Fibroblast of skin of abdomen (primary cell): ENCODE measurements around the gene NPHP4.
"Not testable (repeated sequence)": the region's sequence is repeated elsewhere in the genome, so short reads cannot be mapped to it uniquely, and the experiment has no call there.

Experiments
- DNase-seq: peaks from one replicate; pipeline ENCODE4 v3.0.0-alpha.2; 2013

Gene NPHP4

GRCh38 chr1:5928714-5929400 is 63.4 kb downstream of the NPHP4 start:
- DNase-seq, result no peak

- no peak for DNase-seq
Observed at GRCh38 chr1:5927506-5928370, 64.5 kb downstream of the NPHP4 start.

GRCh38 chr1:5926686-5927435 is 65.4 kb downstream of the NPHP4 start:
- DNase-seq, result no peak

GRCh38 chr1:5922700-5923330 is 69.4 kb downstream of the NPHP4 start:
- not testable (repeated sequence) for DNase-seq

DNA sequence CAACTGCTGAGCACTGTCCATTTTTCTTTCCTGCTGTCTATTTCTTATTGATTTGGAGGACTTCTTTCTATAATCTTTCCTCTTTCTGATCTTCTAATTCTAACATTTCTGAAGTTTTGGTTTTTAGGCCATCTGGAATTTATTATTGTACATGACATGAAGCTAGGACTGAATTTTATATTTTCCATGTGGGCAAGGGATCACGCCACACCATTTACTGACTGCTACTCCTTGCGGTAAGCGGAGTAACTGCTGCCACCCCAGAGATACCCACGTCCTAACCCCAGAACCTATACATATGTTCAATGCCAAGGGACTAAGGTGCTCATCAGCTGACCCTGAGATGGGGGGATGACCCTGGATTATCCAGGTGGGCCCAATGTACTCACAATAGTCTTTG is 70.6 kb downstream of the NPHP4 start:
- peak; percentile 16 for DNase-seq

DNA sequence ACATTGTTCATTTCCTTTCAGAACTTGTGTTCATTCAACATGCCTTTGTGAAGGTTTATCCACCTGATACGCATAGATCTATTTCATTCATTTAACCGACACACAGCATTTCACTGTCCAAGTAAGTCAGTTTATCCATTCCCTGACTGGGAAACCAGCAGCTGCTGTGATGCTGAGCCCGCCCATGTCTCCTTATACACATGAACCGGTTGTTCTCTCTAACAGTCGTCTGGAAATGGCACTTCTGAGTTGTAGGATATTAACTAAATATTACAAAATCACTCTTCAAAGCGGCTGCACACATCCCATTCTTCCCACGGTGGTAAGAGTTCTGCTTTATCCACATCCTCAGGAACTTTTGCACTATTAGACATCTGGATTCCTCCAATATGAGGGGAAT is 71.1 kb downstream of the NPHP4 start:
- DNase-seq, result no peak

- DNase-seq, result no peak
Observed at GRCh38 chr1:5920201-5920600, 72.0 kb downstream of the NPHP4 start.

DNA sequence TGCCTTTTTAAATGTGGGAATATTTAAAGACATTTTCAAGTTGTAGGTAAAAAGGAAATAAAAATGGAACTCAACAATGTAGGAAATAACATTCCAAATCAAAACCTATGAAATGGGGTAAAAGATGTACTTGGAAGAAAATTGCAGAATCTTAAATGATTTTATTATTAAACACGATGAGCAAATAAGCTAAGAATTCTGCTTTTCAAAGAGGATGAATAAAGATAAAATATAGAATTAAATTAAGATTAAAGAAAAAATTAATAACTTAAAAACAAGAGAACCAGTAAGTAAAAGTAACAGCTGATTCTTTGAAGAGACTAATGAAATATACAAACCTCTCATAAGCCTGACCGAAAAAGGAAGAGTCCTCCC is 74.0 kb downstream of the NPHP4 start:
- no peak for DNase-seq

- no peak for DNase-seq
Observed at GRCh38 chr1:5917591-5918274, 74.5 kb downstream of the NPHP4 start.

DNA sequence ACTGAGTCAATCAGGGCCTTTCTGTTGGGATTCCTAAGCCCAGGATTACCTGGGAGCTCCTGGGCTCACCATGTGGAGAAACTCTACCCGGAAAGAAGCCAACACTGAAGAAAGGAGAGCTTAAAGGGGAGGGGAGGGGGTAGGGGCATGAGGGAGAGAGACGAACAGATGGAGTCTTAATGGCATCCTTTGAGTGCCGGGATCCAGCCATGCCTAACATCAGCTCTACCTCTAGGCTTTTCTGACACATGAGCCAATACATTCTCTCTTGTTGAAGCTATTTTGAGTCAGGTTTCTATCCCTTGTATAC is 75.0 kb downstream of the NPHP4 start:
- DNase-seq, result no peak

DNA sequence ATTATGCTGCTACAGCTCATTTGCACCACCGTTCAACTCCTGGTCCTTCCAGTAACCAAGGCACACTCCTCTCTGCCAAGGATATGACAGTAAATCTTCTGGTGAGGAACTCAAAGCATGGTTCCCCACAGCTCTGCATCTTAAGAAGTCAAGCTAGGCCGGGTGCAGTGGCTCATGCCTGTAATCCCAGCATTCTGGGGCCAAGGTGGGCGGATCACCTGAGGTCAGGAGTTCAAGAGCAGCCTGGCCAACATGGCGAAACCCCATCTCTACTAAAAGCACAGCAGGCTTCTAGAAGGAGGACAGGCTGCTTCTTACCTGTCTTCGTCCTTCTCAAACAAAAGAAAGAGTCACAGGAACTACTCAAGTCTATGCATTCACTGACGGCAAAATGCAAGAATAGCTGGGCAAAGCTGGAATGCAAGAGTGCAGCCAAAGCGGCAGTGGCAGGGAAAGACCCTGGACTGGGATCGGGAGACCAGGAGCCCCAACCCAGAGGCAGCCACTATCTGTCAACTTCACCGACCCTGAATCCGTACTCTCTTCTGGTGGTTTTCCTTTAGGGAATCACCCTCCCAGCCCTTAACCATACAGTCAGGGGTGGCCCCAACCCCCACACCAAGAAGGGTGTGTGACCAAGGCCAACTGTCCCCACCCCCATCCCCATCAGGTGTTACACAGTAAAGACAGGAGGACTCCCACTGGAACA is 75.5 kb downstream of the NPHP4 start:
- no peak for DNase-seq

GRCh38 chr1:5915587-5916571 is 76.3 kb downstream of the NPHP4 start:
- DNase-seq, result peak; percentile 41

DNA sequence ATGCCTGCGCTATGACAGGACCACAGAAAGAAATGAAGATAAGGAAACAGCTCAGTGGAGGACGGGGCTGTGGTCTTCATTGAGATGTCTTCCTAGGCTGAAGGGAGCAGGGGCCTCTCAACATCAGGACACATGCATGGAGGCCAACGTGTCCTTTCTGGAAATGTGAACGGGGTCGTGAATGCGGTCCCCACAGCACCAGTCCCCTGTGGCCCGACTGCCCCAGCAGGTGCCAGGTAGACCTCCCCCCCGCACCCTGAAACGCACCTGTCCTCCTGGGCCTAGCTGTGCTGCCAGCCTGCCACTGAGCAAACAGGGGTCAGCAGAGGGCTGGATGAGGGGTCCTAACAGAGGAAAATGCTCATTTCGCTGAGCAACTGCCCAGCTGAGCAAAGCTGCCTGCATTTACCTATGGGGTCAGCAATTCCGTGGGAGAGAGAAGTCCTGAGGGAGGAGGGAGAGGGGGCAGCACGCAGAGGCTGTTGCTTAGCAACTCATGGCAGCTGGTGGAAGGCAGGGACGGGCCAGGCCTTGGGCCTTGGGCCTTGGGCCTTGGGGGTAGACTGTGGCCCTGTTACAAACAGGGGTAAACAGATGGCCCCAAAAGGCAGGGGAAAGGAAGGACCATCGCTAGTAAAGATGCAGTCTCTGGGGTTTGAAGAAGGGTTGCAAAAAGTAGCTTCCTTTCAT is 77.4 kb downstream of the NPHP4 start:
- no peak for DNase-seq

DNA sequence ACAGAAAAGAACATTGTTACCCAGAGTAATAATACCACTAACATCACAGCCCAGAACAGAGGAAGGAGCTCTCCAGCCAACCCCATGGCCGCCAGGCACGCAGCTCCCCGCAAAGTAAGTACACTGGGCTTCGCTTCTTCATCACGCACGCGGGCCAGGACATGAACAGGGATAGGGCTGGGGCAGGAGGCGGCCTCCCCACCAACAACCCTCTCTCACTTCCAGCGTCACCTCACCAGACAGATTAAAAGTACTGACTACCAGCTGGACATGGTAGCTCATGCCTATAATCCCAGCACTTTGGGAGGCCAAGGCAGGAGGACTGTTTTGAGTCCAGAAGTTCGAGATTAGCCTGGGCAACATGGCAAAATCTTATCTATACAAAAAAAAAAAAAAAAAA is 78.3 kb downstream of the NPHP4 start:
- DNase-seq, result no peak

GRCh38 chr1:5913078-5913845 is 79.0 kb downstream of the NPHP4 start:
- DNase-seq, result no peak

DNA sequence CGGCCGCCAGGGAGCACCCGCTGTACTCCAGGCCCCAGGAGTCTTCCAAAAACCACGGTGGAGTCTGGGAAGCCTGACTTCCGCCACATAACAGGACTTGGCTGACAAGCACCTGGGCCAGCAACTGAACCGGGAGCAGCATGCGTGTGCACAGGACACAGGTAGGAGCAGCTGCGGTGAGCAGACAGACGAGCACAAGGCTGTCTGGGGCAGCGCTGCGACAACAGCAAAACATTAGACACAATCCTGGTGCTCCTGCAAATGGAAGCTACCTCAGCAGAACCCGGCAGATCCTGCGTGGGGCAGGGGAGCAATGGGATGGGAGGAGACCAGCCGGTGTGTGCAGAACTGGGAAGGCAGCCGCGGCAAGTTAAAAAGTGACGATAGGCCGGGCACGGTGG is 80.4 kb downstream of the NPHP4 start:
- no peak for DNase-seq

DNA sequence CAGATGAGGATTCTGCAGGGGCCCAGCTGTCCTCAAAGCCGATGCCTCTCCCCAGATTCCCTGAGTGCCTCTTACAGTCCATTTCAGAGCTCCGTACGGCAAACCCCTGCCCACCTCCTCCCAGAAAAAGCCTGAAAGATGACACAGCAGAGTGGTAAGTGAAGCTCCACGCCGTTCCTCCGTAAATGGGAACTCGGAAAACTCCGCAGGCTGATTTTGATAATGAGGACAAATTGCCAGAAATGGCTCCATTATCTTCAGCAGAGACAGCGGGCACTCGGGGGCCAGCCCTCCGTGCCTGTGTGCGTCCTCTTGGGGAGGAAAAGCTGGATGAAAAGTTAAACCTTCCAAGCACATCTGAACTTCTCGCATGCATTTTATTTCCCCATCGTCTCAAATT is 81.1 kb downstream of the NPHP4 start:
- no peak for DNase-seq

DNA sequence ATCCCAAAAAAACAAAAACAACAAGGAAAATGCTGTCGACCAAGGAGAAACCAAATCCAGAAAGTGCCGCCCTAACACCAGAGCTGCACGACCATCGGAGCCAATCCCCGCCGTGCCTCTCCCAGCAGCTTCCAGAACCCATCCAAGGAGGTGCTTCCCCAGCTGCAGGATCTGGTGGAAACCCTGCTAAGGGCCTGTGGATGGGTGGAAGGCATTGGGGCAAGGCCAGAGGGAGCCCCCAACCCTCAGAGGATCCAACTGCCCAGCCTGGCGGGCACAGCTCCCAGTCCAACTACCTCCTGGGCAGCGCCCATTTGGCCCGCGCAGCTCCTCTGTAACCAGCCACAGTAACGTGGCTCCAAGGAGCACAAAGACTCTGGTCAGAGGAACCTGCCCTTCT is 81.6 kb downstream of the NPHP4 start:
- DNase-seq, result no peak

- DNase-seq, result no peak
Observed at GRCh38 chr1:5910276-5910620, 82.0 kb downstream of the NPHP4 start.
